Measurements from ENCODE around the gene EML1. TPM values are rescaled to one million over a fixed set of nuclear protein-coding genes. Genes with fewer than 3 reads are reported as not detected.

EML1 gene
- total RNA-seq, 1 experiment from 2014 or later, result 7.2 TPM

DNA sequence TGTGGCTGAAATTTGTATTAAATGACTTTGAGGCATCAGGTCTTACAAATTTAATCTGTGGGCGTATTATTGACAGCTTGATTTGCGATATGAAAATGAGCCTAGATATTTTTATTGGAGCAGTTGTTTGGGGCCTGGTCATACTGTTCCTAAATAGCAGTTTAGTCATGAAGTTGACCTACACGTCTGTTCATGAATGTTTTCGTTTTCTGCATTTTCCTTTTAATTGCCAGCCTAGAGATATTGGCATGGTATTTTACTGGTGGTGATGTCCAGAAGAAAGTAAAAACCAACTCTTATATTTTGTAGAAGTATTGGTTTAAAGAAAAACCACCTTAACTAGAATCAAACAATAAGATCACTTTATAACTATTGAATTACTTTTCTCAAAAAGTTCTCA, 1.8 kb downstream of the EML1 start:
- TF ChIP-seq, protein P1, sequence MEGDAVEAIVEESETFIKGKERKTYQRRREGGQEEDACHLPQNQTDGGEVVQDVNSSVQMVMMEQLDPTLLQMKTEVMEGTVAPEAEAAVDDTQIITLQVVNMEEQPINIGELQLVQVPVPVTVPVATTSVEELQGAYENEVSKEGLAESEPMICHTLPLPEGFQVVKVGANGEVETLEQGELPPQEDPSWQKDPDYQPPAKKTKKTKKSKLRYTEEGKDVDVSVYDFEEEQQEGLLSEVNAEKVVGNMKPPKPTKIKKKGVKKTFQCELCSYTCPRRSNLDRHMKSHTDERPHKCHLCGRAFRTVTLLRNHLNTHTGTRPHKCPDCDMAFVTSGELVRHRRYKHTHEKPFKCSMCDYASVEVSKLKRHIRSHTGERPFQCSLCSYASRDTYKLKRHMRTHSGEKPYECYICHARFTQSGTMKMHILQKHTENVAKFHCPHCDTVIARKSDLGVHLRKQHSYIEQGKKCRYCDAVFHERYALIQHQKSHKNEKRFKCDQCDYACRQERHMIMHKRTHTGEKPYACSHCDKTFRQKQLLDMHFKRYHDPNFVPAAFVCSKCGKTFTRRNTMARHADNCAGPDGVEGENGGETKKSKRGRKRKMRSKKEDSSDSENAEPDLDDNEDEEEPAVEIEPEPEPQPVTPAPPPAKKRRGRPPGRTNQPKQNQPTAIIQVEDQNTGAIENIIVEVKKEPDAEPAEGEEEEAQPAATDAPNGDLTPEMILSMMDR (IDR thresholded peaks at IDR 0.05; ENCODE audit: insufficient read depth in 1 of 2, low read depth in 1 of 2, low read length in 1 of 2, severe bottlenecking in 1 of 2, unreplicated experiment in 1 of 2), result no peak
- H3K4me3 Mint-ChIP-seq (ENCODE audit: unreplicated experiment), result no peak overlapping the region
- no peaks in the 10 kb centered on the region for H3K36me3 Mint-ChIP-seq (ENCODE audit: insufficient read depth, unreplicated experiment)
- peaks cover 14% of the 10 kb centered on the region for H3K4me1 Mint-ChIP-seq (ENCODE audit: low read depth, unreplicated experiment)
- Histone ChIP-seq H3K27me3 (replicated peaks; ENCODE audit: control insufficient read depth, insufficient read depth, low read length) (no peaks in the 10 kb centered on the region), H3K4me3 (ENCODE audit: low read depth, low read length) (no peak overlapping the region), H3K36me3 (ENCODE audit: control insufficient read depth, insufficient read depth, low read length) (no peaks in the 10 kb centered on the region), H3K4me1 (no peaks in the 10 kb centered on the region), H3K9me3 (no peaks in the 10 kb centered on the region)
- POLR2A ChIA-PET, result no interaction called here
- no peaks in the 10 kb centered on the region for H3K27me3 Mint-ChIP-seq (ENCODE audit: insufficient read depth, unreplicated experiment)
- CTCF ChIA-PET, result no interaction called here
- intact Hi-C loops (cut with micrococcal nuclease; ENCODE audit: unreplicated experiment), result no loop called here
- H3K27ac Mint-ChIP-seq (ENCODE audit: unreplicated experiment), result no peak overlapping the region
- no peaks in the 10 kb centered on the region for H3K9me3 Mint-ChIP-seq (ENCODE audit: unreplicated experiment)
- DNase-seq, result no peak
- BruUV-seq (replicated peaks), result no TSS peak

DNA sequence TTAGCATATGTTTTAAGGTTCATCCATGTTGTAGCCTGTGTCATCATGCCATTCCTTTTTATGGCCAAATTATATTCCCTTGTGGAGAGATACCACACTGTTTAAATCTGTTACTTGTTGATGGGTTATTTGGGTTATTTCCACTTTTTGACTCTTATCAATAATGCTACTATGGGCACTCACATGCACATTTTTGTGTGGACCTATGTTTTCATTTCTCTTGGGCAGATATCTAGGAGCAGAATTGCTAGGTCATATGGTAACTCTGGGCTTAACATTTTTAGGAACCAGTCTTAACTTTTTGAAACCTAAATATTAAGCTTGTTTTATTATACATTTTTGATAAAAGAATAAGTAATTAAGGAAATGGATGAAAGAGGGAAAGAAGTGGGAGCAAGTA, 4.0 kb downstream of the EML1 start:
- intact Hi-C loops (cut with micrococcal nuclease; ENCODE audit: unreplicated experiment), result no loop called here
- Histone ChIP-seq H3K9me3 (no peaks in the 10 kb centered on the region), H3K36me3 (ENCODE audit: control insufficient read depth, insufficient read depth, low read length) (no peaks in the 10 kb centered on the region), H3K4me3 (ENCODE audit: low read depth, low read length) (no peak overlapping the region), H3K27me3 (replicated peaks; ENCODE audit: control insufficient read depth, insufficient read depth, low read length) (no peaks in the 10 kb centered on the region), H3K4me1 (no peaks in the 10 kb centered on the region)
- TF ChIP-seq, protein P1 (IDR thresholded peaks at IDR 0.05; ENCODE audit: insufficient read depth in 1 of 2, low read depth in 1 of 2, low read length in 1 of 2, severe bottlenecking in 1 of 2, unreplicated experiment in 1 of 2), result no peak
- no TSS peak for BruUV-seq (replicated peaks)
- Mint-ChIP-seq H3K9me3 (ENCODE audit: unreplicated experiment) (no peaks in the 10 kb centered on the region), H3K4me1 (ENCODE audit: low read depth, unreplicated experiment) (no peaks in the 10 kb centered on the region), H3K27ac (ENCODE audit: unreplicated experiment) (no peak overlapping the region), H3K27me3 (ENCODE audit: insufficient read depth, unreplicated experiment) (no peaks in the 10 kb centered on the region), H3K4me3 (ENCODE audit: unreplicated experiment) (no peak overlapping the region), H3K36me3 (ENCODE audit: insufficient read depth, unreplicated experiment) (no peaks in the 10 kb centered on the region)
- CTCF ChIA-PET, result no interaction called here
- POLR2A ChIA-PET, result no interaction called here
- DNase-seq, result no peak

DNA sequence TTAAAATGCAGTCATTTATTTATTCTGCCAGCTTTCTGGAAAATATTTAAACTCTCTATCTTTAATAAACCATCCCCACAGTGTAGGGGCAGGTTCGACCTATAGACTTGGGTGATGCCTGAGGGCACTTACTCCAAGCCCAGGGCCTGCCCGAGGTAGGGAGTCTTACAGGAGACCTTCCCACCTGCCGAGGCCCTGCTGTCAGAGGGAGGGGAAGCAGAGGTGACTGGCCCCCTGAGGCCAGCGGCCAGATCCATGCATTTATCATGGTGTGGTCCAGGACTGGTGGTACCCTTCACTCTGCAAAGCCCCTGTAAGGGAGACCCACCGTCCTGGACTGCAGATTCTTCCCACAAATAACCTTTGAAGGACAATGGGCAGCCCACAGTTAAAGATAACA, 7.6 kb downstream of the EML1 start:
- Mint-ChIP-seq H3K27ac (ENCODE audit: unreplicated experiment) (no peak overlapping the region), H3K27me3 (ENCODE audit: insufficient read depth, unreplicated experiment) (peaks cover 2% of the 10 kb centered on the region), H3K9me3 (ENCODE audit: unreplicated experiment) (no peaks in the 10 kb centered on the region), H3K4me1 (ENCODE audit: low read depth, unreplicated experiment) (no peaks in the 10 kb centered on the region), H3K36me3 (ENCODE audit: insufficient read depth, unreplicated experiment) (no peaks in the 10 kb centered on the region), H3K4me3 (ENCODE audit: unreplicated experiment) (no peak overlapping the region)
- ChIA-PET CTCF (no interaction called here), POLR2A (no interaction called here)
- TF ChIP-seq, protein P1 (IDR thresholded peaks at IDR 0.05; ENCODE audit: insufficient read depth in 1 of 2, low read depth in 1 of 2, low read length in 1 of 2, severe bottlenecking in 1 of 2, unreplicated experiment in 1 of 2), result no peak
- Histone ChIP-seq H3K27me3 (replicated peaks; ENCODE audit: control insufficient read depth, insufficient read depth, low read length) (no peaks in the 10 kb centered on the region), H3K9me3 (no peaks in the 10 kb centered on the region), H3K4me1 (no peaks in the 10 kb centered on the region), H3K4me3 (ENCODE audit: low read depth, low read length) (no peak overlapping the region), H3K36me3 (ENCODE audit: control insufficient read depth, insufficient read depth, low read length) (no peaks in the 10 kb centered on the region)
- intact Hi-C loops (cut with micrococcal nuclease; ENCODE audit: unreplicated experiment), result no loop called here
- BruUV-seq (replicated peaks), result no TSS peak
- DNase-seq, result no peak
